HepG2 (cell line): Measurements from ENCODE around the gene ARL11. TPM values are rescaled to one million over a fixed set of nuclear protein-coding genes. Genes with fewer than 3 reads are reported as not detected.

Experiments used
- DZIP1 ChIP-seq: sonication (generic); formaldehyde crosslinking; IDR thresholded peaks from 2 replicates; pipeline ENCODE4 v1.5.0; 2020; ENCODE audit warnings: mild to moderate bottlenecking, missing genetic modification reagents
- EHMT2 ChIP-seq: fragments of 200-600 bp; sonication (generic); IDR thresholded peaks from 2 replicates; pipeline ENCODE4 v1.7.0; 2017; ENCODE audit warnings: antibody characterized with exemption, low read depth, low read length, borderline replicate concordance
- ELK4 ChIP-seq: sonication (generic); formaldehyde crosslinking; IDR thresholded peaks from 2 replicates; pipeline ENCODE4 v1.9.0; 2021; ENCODE audit warnings: missing genetic modification reagents, borderline replicate concordance
- KMT2B ChIP-seq: IDR thresholded peaks from 2 replicates; pipeline ENCODE4 v1.6.1; 2016; ENCODE audit warnings: missing genetic modification reagents, missing compliant biosample characterization
- LBX2 ChIP-seq: sonication (generic); formaldehyde crosslinking; IDR thresholded peaks from 2 replicates; pipeline ENCODE4 v1.5.0; 2020; ENCODE audit warnings: missing genetic modification reagents, mild to moderate bottlenecking, borderline replicate concordance
- MEIS2 ChIP-seq: sonication (generic); formaldehyde crosslinking; IDR thresholded peaks from 2 replicates; pipeline ENCODE4 v1.9.0; 2021; ENCODE audit warnings: mild to moderate bottlenecking, missing genetic modification reagents
- NFIB ChIP-seq: sonication (generic); formaldehyde crosslinking; IDR thresholded peaks from 2 replicates; pipeline ENCODE4 v1.9.0; 2021; ENCODE audit warnings: missing genetic modification reagents, mild to moderate bottlenecking, borderline replicate concordance
- NR3C1 ChIP-seq: sonication (generic); formaldehyde crosslinking; IDR thresholded peaks from 2 replicates; pipeline ENCODE4 v1.4.0; 2020; ENCODE audit warnings: missing genetic modification reagents
- RCOR2 ChIP-seq: IDR thresholded peaks from 2 replicates; pipeline ENCODE4 v1.6.1; 2016; ENCODE audit warnings: missing biosample characterization, missing genetic modification reagents
- TRIM24 ChIP-seq: sonication (generic); formaldehyde crosslinking; IDR thresholded peaks from 2 replicates; pipeline ENCODE4 v1.8.0; 2022; ENCODE audit warnings: mild to moderate bottlenecking, missing genetic modification reagents
- ZNF24 ChIP-seq: fragments of 450-650 bp; IDR thresholded peaks from 2 replicates; pipeline ENCODE4 v1.6.1; 2017; ENCODE audit warnings: antibody characterized with exemption, mild to moderate bottlenecking
- ZNF251 ChIP-seq: sonication (generic); formaldehyde crosslinking; IDR thresholded peaks from 2 replicates; pipeline ENCODE4 v1.9.0; 2021; ENCODE audit warnings: mild to moderate bottlenecking, missing genetic modification reagents
- ZNF260 ChIP-seq: sonication (generic); formaldehyde crosslinking; IDR thresholded peaks from 2 replicates; pipeline ENCODE4 v1.4.0; 2020; ENCODE audit warnings: missing genetic modification reagents, low read depth, mild to moderate bottlenecking, borderline replicate concordance
- ZNF431 ChIP-seq: sonication (generic); formaldehyde crosslinking; IDR thresholded peaks from 2 replicates; pipeline ENCODE4 v1.9.0; 2022; ENCODE audit warnings: missing genetic modification reagents, low read depth, mild to moderate bottlenecking, borderline replicate concordance
- ZNF574 ChIP-seq: sonication (generic); formaldehyde crosslinking; IDR thresholded peaks from 2 replicates; pipeline ENCODE4 v1.4.0; 2020; ENCODE audit warnings: missing genetic modification reagents
- ZNF597 ChIP-seq: sonication (generic); formaldehyde crosslinking; IDR thresholded peaks from 2 replicates; pipeline ENCODE4 v1.5.0; 2020; ENCODE audit warnings: missing genetic modification reagents
- ZNF770 ChIP-seq: sonication (generic); formaldehyde crosslinking; IDR thresholded peaks from 2 replicates; pipeline ENCODE4 v1.5.0; 2020; ENCODE audit warnings: mild to moderate bottlenecking, missing genetic modification reagents
- ZNF776 ChIP-seq: sonication (generic); formaldehyde crosslinking; IDR thresholded peaks from 2 replicates; pipeline ENCODE4 v1.4.0; 2020; ENCODE audit warnings: mild to moderate bottlenecking, missing genetic modification reagents
- ZSCAN22 ChIP-seq: sonication (generic); formaldehyde crosslinking; IDR thresholded peaks from 2 replicates; pipeline ENCODE4 v1.4.0; 2020; ENCODE audit warnings: mild to moderate bottlenecking, missing genetic modification reagents
- polyA plus RNA-seq, 8 experiments: library from polyadenylated mRNA; depleted of rRNA in 3 of 8; stranded (reverse) in 7 of 8; unstranded in 1 of 8; fragments of >200 nt; fragmentation: Illumina TruSeq in 4 of 8; extraction: Trizol in 4 of 8; gene quantifications; 2 replicates each; pipeline versions ENCODE4 v1.2.1 to v1.2.3, GENCODE V29; 2011 to 2016; ENCODE audit warnings: low read depth in 4 of 8, missing spikeins in 1 of 8, mixed read lengths in 1 of 8; ENCODE audit not compliant: insufficient read depth in 1 of 8
- total RNA-seq, 5 experiments: library from RNA; depleted of rRNA; stranded (reverse); fragments of >200 nt; fragmentation: Illumina TruSeq; extraction: Trizol; gene quantifications; 2 replicates each; pipeline ENCODE4 v1.2.3, GENCODE V29; 2016; ENCODE audit warnings: low read depth in 1 of 5

Gene ARL11
- total and polyA plus RNA-seq, 2 of the 13 experiments (the other 11 are each of a cell fraction or from before 2014, with no cell fraction given) = 0.04 to 0.22 TPM

GRCh38 chr13:49625392-49626079 is 2.8 kb upstream of the ARL11 start (continued):
- no peak for TF ChIP-seq ZNF24
- no peak for TF ChIP-seq ZNF770 (CRISPR knock-in tag)
- no peak for TF ChIP-seq ZNF597 (CRISPR knock-in tag)
- peak; percentile 49; the same call in 1 of the 2 replicates for TF ChIP-seq RCOR2 (CRISPR knock-in tag)
- peak; percentile 55; the same call in 1 of the 2 replicates for TF ChIP-seq ZNF574 (CRISPR knock-in tag)
- TF ChIP-seq NR3C1 (CRISPR knock-in tag) = no peak
- TF ChIP-seq TRIM24 (CRISPR knock-in tag) = no peak
- TF ChIP-seq ZNF251 (CRISPR knock-in tag) = no peak
- TF ChIP-seq KMT2B (CRISPR knock-in tag) = peak; percentile 59
- 0 out of 2 replicates have a peak, but pooled peaks have one; percentile 83 for TF ChIP-seq DZIP1 (CRISPR knock-in tag)
- no peak for TF ChIP-seq ZNF260 (CRISPR knock-in tag)
- TF ChIP-seq ELK4 (CRISPR knock-in tag) = no peak
- no peak for TF ChIP-seq ZSCAN22 (CRISPR knock-in tag)
- TF ChIP-seq MEIS2 = no peak
- TF ChIP-seq LBX2 (CRISPR knock-in tag) = 0 out of 2 replicates have a peak, but pooled peaks have one; percentile 42
- TF ChIP-seq NFIB (CRISPR knock-in tag) = no peak
- TF ChIP-seq EHMT2 = no peak
- TF ChIP-seq ZNF776 (CRISPR knock-in tag) = no peak; the same call in 1 of the 2 replicates
- TF ChIP-seq ZNF431 (CRISPR knock-in tag) = peak; percentile 75; the same call in 1 of the 2 replicates
